ENCODE measurements around the gene ZNF880. TPM values are rescaled to one million over a fixed set of nuclear protein-coding genes. Genes with fewer than 3 reads are reported as not detected.

Gene ZNF880
- total and polyA plus RNA-seq, 2 donors (not counting 1 experiment from before 2014, with no cell fraction given) = 34.1 to 35.7 TPM

- no peaks in the 10 kb centered on the region for H3K27me3 Mint-ChIP-seq
- intact Hi-C loops (cut with micrococcal nuclease) = no loop called here
- peak overlapping the region; percentile 78 for H2AFZ ChIP-seq (ENCODE audit: insufficient read depth, low read depth, low read length, poor library complexity, severe bottlenecking)
- H3K4me1 ChIP-seq (ENCODE audit: control insufficient read depth in 2 of 2, insufficient read depth in 2 of 2, low read length in 2 of 2) = peaks cover 15 to 17% of the 10 kb centered on the region in 2 donors
- CTCF ChIA-PET = interaction anchor here (0.6 to 1.2 kb wide), 2 partner anchors 29 to 996 kb away, joined by 3 to 4 read pairs; partner anchors contain the start of gene ZNF880
- peaks cover 20% of the 10 kb centered on the region for H3K4me1 Mint-ChIP-seq
- peak overlapping the region; percentile 94 for H3K27ac Mint-ChIP-seq
- H3K4me3 ChIP-seq (ENCODE audit: control extremely low read depth in 1 of 5, extremely low read depth in 1 of 5, insufficient read depth in 1 of 5, low read depth in 2 of 5, low read length in 4 of 5) = peak overlapping the region; percentile 61 to 89 (median 72)
- peaks cover 10 to 61% (median 25%) of the 10 kb centered on the region in 3 donors for H3K9me3 ChIP-seq (ENCODE audit: control extremely low read depth in 1 of 3, control insufficient read depth in 2 of 3, insufficient read depth in 1 of 3, low read length in 2 of 3)
- no peak for DNase-seq
- H3K27me3 ChIP-seq (replicated peaks in 1 of 4; ENCODE audit: control extremely low read depth in 1 of 4, control insufficient read depth in 3 of 4, insufficient read depth in 4 of 4, low read length in 3 of 4) = no peaks in the 10 kb centered on the region
- ATAC-seq (ENCODE audit: low read depth) = peak; percentile 22
- H3K79me2 ChIP-seq (ENCODE audit: control insufficient read depth, insufficient read depth, low read length) = peaks cover 4% of the 10 kb centered on the region
- H3K4me3 Mint-ChIP-seq = peak overlapping the region; percentile 90
- peaks cover 10 to 19% of the 10 kb centered on the region in 2 experiments for H3K36me3 ChIP-seq (replicated peaks in 1 of 2; ENCODE audit: control extremely low read depth in 1 of 2, control insufficient read depth in 1 of 2, extremely low read depth in 1 of 2, insufficient read depth in 2 of 2, low read length in 1 of 2)
- H4K20me1 ChIP-seq (ENCODE audit: control insufficient read depth, insufficient read depth, low read length, poor library complexity, severe bottlenecking) = no peaks in the 10 kb centered on the region
- peak overlapping the region; percentile 66 for H3K9ac ChIP-seq (ENCODE audit: low read length)
- WGBS (ENCODE audit: insufficient coverage) = 15% methylated on average over 11 of the region's 14 CpGs
- peak overlapping the region; percentile 60 to 77 for H3K27ac ChIP-seq (ENCODE audit: low read length in 2 of 2)
- peak overlapping the region; percentile 65 for H3K4me2 ChIP-seq (replicated peaks; ENCODE audit: low read depth, low read length, poor library complexity, severe bottlenecking)
- POLR2A ChIA-PET = no interaction called here
- peaks cover 14% of the 10 kb centered on the region for H3K9me3 Mint-ChIP-seq (ENCODE audit: insufficient read depth)
- TF ChIP-seq, protein P1, sequence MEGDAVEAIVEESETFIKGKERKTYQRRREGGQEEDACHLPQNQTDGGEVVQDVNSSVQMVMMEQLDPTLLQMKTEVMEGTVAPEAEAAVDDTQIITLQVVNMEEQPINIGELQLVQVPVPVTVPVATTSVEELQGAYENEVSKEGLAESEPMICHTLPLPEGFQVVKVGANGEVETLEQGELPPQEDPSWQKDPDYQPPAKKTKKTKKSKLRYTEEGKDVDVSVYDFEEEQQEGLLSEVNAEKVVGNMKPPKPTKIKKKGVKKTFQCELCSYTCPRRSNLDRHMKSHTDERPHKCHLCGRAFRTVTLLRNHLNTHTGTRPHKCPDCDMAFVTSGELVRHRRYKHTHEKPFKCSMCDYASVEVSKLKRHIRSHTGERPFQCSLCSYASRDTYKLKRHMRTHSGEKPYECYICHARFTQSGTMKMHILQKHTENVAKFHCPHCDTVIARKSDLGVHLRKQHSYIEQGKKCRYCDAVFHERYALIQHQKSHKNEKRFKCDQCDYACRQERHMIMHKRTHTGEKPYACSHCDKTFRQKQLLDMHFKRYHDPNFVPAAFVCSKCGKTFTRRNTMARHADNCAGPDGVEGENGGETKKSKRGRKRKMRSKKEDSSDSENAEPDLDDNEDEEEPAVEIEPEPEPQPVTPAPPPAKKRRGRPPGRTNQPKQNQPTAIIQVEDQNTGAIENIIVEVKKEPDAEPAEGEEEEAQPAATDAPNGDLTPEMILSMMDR (IDR thresholded peaks at IDR 0.05) = no peak
- TF ChIP-seq EZH2 (IDR thresholded peaks at IDR 0.05; ENCODE audit: borderline replicate concordance, insufficient read depth, low read depth, low read length, poor library complexity, severe bottlenecking) = no peak
These were observed 28.3 kb downstream of the ZNF880 start for GRCh38 chr19:52398081-52398441.

DNA sequence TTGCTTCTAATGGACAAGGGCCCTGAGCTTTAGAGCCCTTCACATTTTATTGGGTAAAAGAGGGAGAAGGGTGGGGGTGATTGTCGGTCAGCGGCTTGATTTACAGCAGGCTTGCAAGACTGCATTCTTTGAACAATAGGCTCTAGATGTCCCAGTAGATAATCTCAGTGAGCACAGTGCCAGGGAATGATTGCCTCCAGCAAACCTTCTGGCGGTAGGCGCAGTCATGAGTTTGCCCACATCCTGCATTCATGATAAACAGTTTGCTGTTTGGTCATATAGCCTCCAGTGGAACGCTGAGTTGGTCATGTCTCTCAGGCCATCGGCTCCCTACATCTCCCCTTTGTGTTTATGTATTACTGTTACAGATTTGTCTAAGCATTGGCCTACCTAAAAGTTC, 40.6 kb downstream of the ZNF880 start:
- Histone ChIP-seq H3K4me1 (ENCODE audit: control insufficient read depth in 2 of 2, insufficient read depth in 2 of 2, low read length in 2 of 2) (no peaks in the 10 kb centered on the region), H3K4me3 (ENCODE audit: control extremely low read depth in 1 of 5, extremely low read depth in 1 of 5, insufficient read depth in 1 of 5, low read depth in 2 of 5, low read length in 4 of 5) (no peak overlapping the region), H3K27ac (ENCODE audit: low read length in 2 of 2) (no peak overlapping the region), H3K79me2 (ENCODE audit: control insufficient read depth, insufficient read depth, low read length) (no peaks in the 10 kb centered on the region), H3K36me3 (replicated peaks in 1 of 2; ENCODE audit: control extremely low read depth in 1 of 2, control insufficient read depth in 1 of 2, extremely low read depth in 1 of 2, insufficient read depth in 2 of 2, low read length in 1 of 2) (peaks cover 7 to 66% of the 10 kb centered on the region in 2 experiments), H3K4me2 (replicated peaks; ENCODE audit: low read depth, low read length, poor library complexity, severe bottlenecking) (no peak overlapping the region), H4K20me1 (ENCODE audit: control insufficient read depth, insufficient read depth, low read length, poor library complexity, severe bottlenecking) (no peaks in the 10 kb centered on the region), H3K9ac (ENCODE audit: low read length) (no peak overlapping the region), H3K27me3 (replicated peaks in 1 of 4; ENCODE audit: control extremely low read depth in 1 of 4, control insufficient read depth in 3 of 4, insufficient read depth in 4 of 4, low read length in 3 of 4) (no peaks in the 10 kb centered on the region), H3K9me3 (ENCODE audit: control extremely low read depth in 1 of 3, control insufficient read depth in 2 of 3, insufficient read depth in 1 of 3, low read length in 2 of 3) (peaks cover 12 to 60% (median 47%) of the 10 kb centered on the region in 3 donors), H2AFZ (ENCODE audit: insufficient read depth, low read depth, low read length, poor library complexity, severe bottlenecking) (no peak overlapping the region)
- intact Hi-C loops (cut with micrococcal nuclease) = no loop called here
- POLR2A ChIA-PET = no interaction called here
- no peak overlapping the region for H3K4me3 Mint-ChIP-seq
- 96% methylated on average over 4 of the region's 6 CpGs for WGBS (ENCODE audit: insufficient coverage)
- no peak for DNase-seq
- no peaks in the 10 kb centered on the region for H3K4me1 Mint-ChIP-seq
- H3K27ac Mint-ChIP-seq = no peak overlapping the region
- CTCF ChIA-PET = no interaction called here
- ATAC-seq (ENCODE audit: low read depth) = no peak
- TF ChIP-seq EZH2 (IDR thresholded peaks at IDR 0.05; ENCODE audit: borderline replicate concordance, insufficient read depth, low read depth, low read length, poor library complexity, severe bottlenecking) = no peak
- TF ChIP-seq, protein P1 (IDR thresholded peaks at IDR 0.05) = no peak
- H3K27me3 Mint-ChIP-seq = no peaks in the 10 kb centered on the region
- H3K9me3 Mint-ChIP-seq (ENCODE audit: insufficient read depth) = peaks cover 31% of the 10 kb centered on the region

Measured in B cell (primary cell).